Measurements from ENCODE around the gene GFAP.
A peak's percentile ranks its signal among the peaks of the same experiment; 100 is the strongest.

Gene GFAP

GRCh38 chr17:44894642-44895041, 20.7 kb downstream of the GFAP start:
- no peak for DNase-seq

- no peak for DNase-seq
Observed at GRCh38 chr17:44892250-44892649, 23.1 kb downstream of the GFAP start.

GRCh38 chr17:44889003-44889402, 26.3 kb downstream of the GFAP start:
- DNase-seq: no peak

GRCh38 chr17:44887971-44888954, 27.0 kb downstream of the GFAP start:
- no peak for DNase-seq

GRCh38 chr17:44887016-44887415, 28.3 kb downstream of the GFAP start:
- no peak for DNase-seq

- DNase-seq: no peak
Observed at GRCh38 chr17:44884941-44885340, 30.4 kb downstream of the GFAP start.

GRCh38 chr17:44881145-44881544, 34.2 kb downstream of the GFAP start:
- no peak for DNase-seq

GRCh38 chr17:44880062-44880461, 35.2 kb downstream of the GFAP start:
- DNase-seq: no peak

- no peak for DNase-seq
Observed at GRCh38 chr17:44879376-44879775, 35.9 kb downstream of the GFAP start.

- DNase-seq: no peak
Observed at GRCh38 chr17:44878627-44879221, 36.6 kb downstream of the GFAP start.

GRCh38 chr17:44877121-44877520, 38.2 kb downstream of the GFAP start:
- DNase-seq: no peak

GRCh38 chr17:44875761-44876160, 39.5 kb downstream of the GFAP start:
- DNase-seq: no peak

GRCh38 chr17:44872131-44872768, 43.0 kb downstream of the GFAP start:
- DNase-seq: peak; percentile 66

GRCh38 chr17:44871556-44871955, 43.7 kb downstream of the GFAP start:
- DNase-seq: no peak

GRCh38 chr17:44867841-44868240, 47.5 kb downstream of the GFAP start:
- DNase-seq: no peak

- DNase-seq: no peak
Observed at GRCh38 chr17:44865931-44866330, 49.4 kb downstream of the GFAP start.

- peak; percentile 26 for DNase-seq
Observed at GRCh38 chr17:44865231-44865660, 50.1 kb downstream of the GFAP start.

- no peak for DNase-seq
Observed at GRCh38 chr17:44864831-44865230, 50.5 kb downstream of the GFAP start.

GRCh38 chr17:44863061-44863918, 52.0 kb downstream of the GFAP start:
- DNase-seq: no peak

GRCh38 chr17:44862278-44862914, 52.9 kb downstream of the GFAP start:
- no peak for DNase-seq

GRCh38 chr17:44859701-44860100, 55.6 kb downstream of the GFAP start:
- DNase-seq: no peak

GRCh38 chr17:44854192-44854591, 61.1 kb downstream of the GFAP start:
- DNase-seq: no peak
